ENCODE measurements around the gene NSUN3. TPM values are rescaled to one million over a fixed set of nuclear protein-coding genes. Genes with fewer than 3 reads are reported as not detected.

The NSUN3 gene
- total RNA-seq, 2 donors from 2014 or later: 18.5 to 22.6 TPM

DNA sequence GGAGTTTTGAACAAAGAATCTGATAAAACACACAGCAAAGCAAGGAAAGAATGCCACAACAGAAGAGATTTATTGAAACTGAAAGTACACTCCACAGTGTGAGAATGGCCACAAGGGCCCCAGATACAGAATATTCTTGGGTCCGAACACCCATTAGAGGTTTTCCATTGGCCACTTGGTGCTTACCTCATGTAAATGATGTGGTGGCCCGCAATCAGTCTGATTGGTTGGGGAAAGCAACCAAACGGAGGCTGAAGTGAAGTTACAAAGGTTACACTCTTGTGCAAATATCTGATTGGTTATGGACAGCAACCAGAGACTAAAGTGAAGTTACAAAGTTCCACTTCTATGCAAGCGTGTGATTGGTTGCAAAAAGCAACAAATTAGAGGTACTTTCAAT, 20.4 kb downstream of the NSUN3 start:
- Histone ChIP-seq H3K27me3 (ENCODE audit: control insufficient read depth, insufficient read depth, low read length, poor library complexity, severe bottlenecking) (no peaks in the 10 kb centered on the region), H3K9ac (ENCODE audit: extremely low read depth, low read length, poor library complexity, severe bottlenecking) (no peak overlapping the region), H3K27ac (ENCODE audit: low read depth, low read length) (no peak overlapping the region), H3K36me3 (ENCODE audit: control insufficient read depth, insufficient read depth, low read length) (peaks cover 23% of the 10 kb centered on the region), H3K4me3 (ENCODE audit: low read length) (no peak overlapping the region), H3K4me1 (ENCODE audit: control insufficient read depth, insufficient read depth, low read length) (no peaks in the 10 kb centered on the region), H3K9me3 (ENCODE audit: control insufficient read depth, low read length) (no peaks in the 10 kb centered on the region)
- WGBS, 2 experiments (ENCODE audit: insufficient coverage in 1 of 2, insufficient read length in 1 of 2): 93 to 100% methylated on average over 4 of the region's 4 CpGs
- no peak for DNase-seq
- TF ChIP-seq, protein P1, sequence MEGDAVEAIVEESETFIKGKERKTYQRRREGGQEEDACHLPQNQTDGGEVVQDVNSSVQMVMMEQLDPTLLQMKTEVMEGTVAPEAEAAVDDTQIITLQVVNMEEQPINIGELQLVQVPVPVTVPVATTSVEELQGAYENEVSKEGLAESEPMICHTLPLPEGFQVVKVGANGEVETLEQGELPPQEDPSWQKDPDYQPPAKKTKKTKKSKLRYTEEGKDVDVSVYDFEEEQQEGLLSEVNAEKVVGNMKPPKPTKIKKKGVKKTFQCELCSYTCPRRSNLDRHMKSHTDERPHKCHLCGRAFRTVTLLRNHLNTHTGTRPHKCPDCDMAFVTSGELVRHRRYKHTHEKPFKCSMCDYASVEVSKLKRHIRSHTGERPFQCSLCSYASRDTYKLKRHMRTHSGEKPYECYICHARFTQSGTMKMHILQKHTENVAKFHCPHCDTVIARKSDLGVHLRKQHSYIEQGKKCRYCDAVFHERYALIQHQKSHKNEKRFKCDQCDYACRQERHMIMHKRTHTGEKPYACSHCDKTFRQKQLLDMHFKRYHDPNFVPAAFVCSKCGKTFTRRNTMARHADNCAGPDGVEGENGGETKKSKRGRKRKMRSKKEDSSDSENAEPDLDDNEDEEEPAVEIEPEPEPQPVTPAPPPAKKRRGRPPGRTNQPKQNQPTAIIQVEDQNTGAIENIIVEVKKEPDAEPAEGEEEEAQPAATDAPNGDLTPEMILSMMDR (conservative IDR thresholded peaks at IDR 0.05): no peak
- Mint-ChIP-seq H3K36me3 (ENCODE audit: low read depth) (peaks cover 18% of the 10 kb centered on the region), H3K27me3 (ENCODE audit: insufficient read depth) (no peaks in the 10 kb centered on the region), H3K4me1 (peaks cover 4% of the 10 kb centered on the region), H3K27ac (no peak overlapping the region), H3K9me3 (no peaks in the 10 kb centered on the region), H3K4me3 (no peak overlapping the region)

GRCh38 chr3:94089126-94089525, 26.3 kb downstream of the NSUN3 start:
- Histone ChIP-seq H3K4me3 (ENCODE audit: low read length) (no peak overlapping the region), H3K27ac (ENCODE audit: low read depth, low read length) (no peak overlapping the region), H3K36me3 (ENCODE audit: control insufficient read depth, insufficient read depth, low read length) (peaks cover 46% of the 10 kb centered on the region), H3K27me3 (ENCODE audit: control insufficient read depth, insufficient read depth, low read length, poor library complexity, severe bottlenecking) (no peaks in the 10 kb centered on the region), H3K4me1 (ENCODE audit: control insufficient read depth, insufficient read depth, low read length) (no peaks in the 10 kb centered on the region), H3K9me3 (ENCODE audit: control insufficient read depth, low read length) (no peaks in the 10 kb centered on the region), H3K9ac (ENCODE audit: extremely low read depth, low read length, poor library complexity, severe bottlenecking) (no peak overlapping the region)
- WGBS, 2 experiments (ENCODE audit: insufficient coverage in 1 of 2, insufficient read length in 1 of 2): 85% methylated on average over 1 of the region's 1 CpG; no CpG with 5 or more reads in 1 of the 2 experiments
- DNase-seq: no peak
- TF ChIP-seq, protein P1 (conservative IDR thresholded peaks at IDR 0.05): no peak
- Mint-ChIP-seq H3K27me3 (ENCODE audit: insufficient read depth) (no peaks in the 10 kb centered on the region), H3K4me3 (no peak overlapping the region), H3K9me3 (no peaks in the 10 kb centered on the region), H3K36me3 (ENCODE audit: low read depth) (peaks cover 38% of the 10 kb centered on the region), H3K27ac (no peak overlapping the region), H3K4me1 (peaks cover 6% of the 10 kb centered on the region)

- Histone ChIP-seq H3K27me3 (ENCODE audit: control insufficient read depth, insufficient read depth, low read length, poor library complexity, severe bottlenecking) (no peaks in the 10 kb centered on the region), H3K36me3 (ENCODE audit: control insufficient read depth, insufficient read depth, low read length) (peaks cover 57% of the 10 kb centered on the region), H3K4me1 (ENCODE audit: control insufficient read depth, insufficient read depth, low read length) (no peaks in the 10 kb centered on the region), H3K9me3 (ENCODE audit: control insufficient read depth, low read length) (no peaks in the 10 kb centered on the region), H3K9ac (ENCODE audit: extremely low read depth, low read length, poor library complexity, severe bottlenecking) (no peak overlapping the region), H3K4me3 (ENCODE audit: low read length) (no peak overlapping the region), H3K27ac (ENCODE audit: low read depth, low read length) (no peak overlapping the region)
- no peak overlapping the region for H3K27ac Mint-ChIP-seq
- DNase-seq: no peak
- H3K4me3 Mint-ChIP-seq: no peak overlapping the region
- WGBS, 2 experiments (ENCODE audit: insufficient coverage in 1 of 2, insufficient read length in 1 of 2): 83 to 100% methylated on average over 1 of the region's 1 CpG
- H3K36me3 Mint-ChIP-seq (ENCODE audit: low read depth): peaks cover 46% of the 10 kb centered on the region
- peaks cover 6% of the 10 kb centered on the region for H3K4me1 Mint-ChIP-seq
- no peaks in the 10 kb centered on the region for H3K27me3 Mint-ChIP-seq (ENCODE audit: insufficient read depth)
- TF ChIP-seq, protein P1 (conservative IDR thresholded peaks at IDR 0.05): no peak
- no peaks in the 10 kb centered on the region for H3K9me3 Mint-ChIP-seq
These were observed 29.2 kb downstream of the NSUN3 start for GRCh38 chr3:94092086-94092485.
